Upper lobe of right lung (tissue), 1 donor: ENCODE results near the gene TMEM117. TPM values are rescaled to one million over a fixed set of nuclear protein-coding genes. Genes with fewer than 3 reads are reported as not detected.
"Not testable (repeated sequence)": the region's sequence is repeated elsewhere in the genome, so short reads cannot be mapped to it uniquely, and the experiment has no call there.

ENCODE experiments used
- ATAC-seq: fragments of 200-7000 bp; cut with Tn5 transposase; one replicate; pipeline ENCODE4 v1.9.1; 2020; ENCODE audit warnings: mild to moderate bottlenecking, moderate library complexity
- DNase-seq: peaks from one replicate; pipeline ENCODE4 v3.0.0-alpha.2; 2020
- H3K27ac ChIP-seq: fragments of 200-600 bp; one replicate; pipeline ENCODE4 v1.8.0; 2022
- H3K27me3 ChIP-seq: fragments of 200-600 bp; one replicate; pipeline ENCODE4 v1.8.0; 2022; ENCODE audit warnings: mild to moderate bottlenecking
- H3K36me3 ChIP-seq: fragments of 200-600 bp; one replicate; pipeline ENCODE4 v1.8.0; 2022
- H3K4me1 ChIP-seq: fragments of 200-600 bp; one replicate; pipeline ENCODE4 v1.8.0; 2022
- H3K4me3 ChIP-seq: fragments of 200-600 bp; one replicate; pipeline ENCODE4 v1.8.0; 2022; ENCODE audit warnings: mild to moderate bottlenecking
- H3K9me3 ChIP-seq: fragments of 200-600 bp; one replicate; pipeline ENCODE4 v1.8.0; 2022
- intact Hi-C: fragments of 100-400 bp; cut with DNase I; formaldehyde crosslinking; loops from one replicate; pipeline ENCODE4 v1.11.0; 2022
- total RNA-seq: library from RNA; stranded (reverse); fragmentation: NEBNext Ultra II Directional; extraction: Animal tissue kit (Norgen Biotek cat#: 25700); gene quantifications from one replicate; pipeline ENCODE4 v1.2.1, GENCODE V29; 2021
- TF ChIP-seq, protein P1 (sequence below): fragments of 200-600 bp; IDR thresholded peaks from one replicate; pipeline ENCODE4 v1.8.0; 2022; ENCODE audit warnings: antibody characterized with exemption
- donor health status: DM: no; HTN: yes; CAD: no; lungs with severe emphysema.

TMEM117 gene
- total RNA-seq, 1 donor from 2014 or later: 4.6 TPM

DNA sequence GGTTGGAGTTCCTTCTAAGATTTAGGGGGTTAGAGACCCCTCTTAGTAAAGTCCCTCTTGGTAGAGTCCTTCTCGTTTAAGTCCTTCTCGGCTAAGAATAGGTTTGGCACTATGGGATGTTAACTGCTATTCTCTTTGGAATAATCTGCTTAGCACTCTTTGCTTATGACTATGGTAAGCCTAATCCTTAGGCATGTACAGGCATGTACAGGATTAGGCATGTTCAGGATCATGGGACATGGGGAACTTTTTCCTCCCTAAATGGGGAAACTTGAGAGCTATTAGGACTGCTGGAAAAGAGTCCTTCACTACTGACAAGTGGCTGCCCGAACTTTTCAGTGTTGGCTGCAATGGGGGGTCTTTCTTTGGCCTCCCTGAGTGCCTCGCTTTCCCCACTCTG lies 193.3 kb downstream of the TMEM117 start:
- TF ChIP-seq, protein P1, sequence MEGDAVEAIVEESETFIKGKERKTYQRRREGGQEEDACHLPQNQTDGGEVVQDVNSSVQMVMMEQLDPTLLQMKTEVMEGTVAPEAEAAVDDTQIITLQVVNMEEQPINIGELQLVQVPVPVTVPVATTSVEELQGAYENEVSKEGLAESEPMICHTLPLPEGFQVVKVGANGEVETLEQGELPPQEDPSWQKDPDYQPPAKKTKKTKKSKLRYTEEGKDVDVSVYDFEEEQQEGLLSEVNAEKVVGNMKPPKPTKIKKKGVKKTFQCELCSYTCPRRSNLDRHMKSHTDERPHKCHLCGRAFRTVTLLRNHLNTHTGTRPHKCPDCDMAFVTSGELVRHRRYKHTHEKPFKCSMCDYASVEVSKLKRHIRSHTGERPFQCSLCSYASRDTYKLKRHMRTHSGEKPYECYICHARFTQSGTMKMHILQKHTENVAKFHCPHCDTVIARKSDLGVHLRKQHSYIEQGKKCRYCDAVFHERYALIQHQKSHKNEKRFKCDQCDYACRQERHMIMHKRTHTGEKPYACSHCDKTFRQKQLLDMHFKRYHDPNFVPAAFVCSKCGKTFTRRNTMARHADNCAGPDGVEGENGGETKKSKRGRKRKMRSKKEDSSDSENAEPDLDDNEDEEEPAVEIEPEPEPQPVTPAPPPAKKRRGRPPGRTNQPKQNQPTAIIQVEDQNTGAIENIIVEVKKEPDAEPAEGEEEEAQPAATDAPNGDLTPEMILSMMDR: no peak
- peaks cover 3% of the 10 kb centered on the region for H3K9me3 ChIP-seq
- H3K4me3 ChIP-seq: no peak overlapping the region
- ATAC-seq (no peak), DNase-seq (no peak)
- no peak overlapping the region for H3K27ac ChIP-seq
- H3K27me3 ChIP-seq: no peaks in the 10 kb centered on the region
- intact Hi-C loops: no loop called here
- H3K36me3 ChIP-seq: no peaks in the 10 kb centered on the region
- no peaks in the 10 kb centered on the region for H3K4me1 ChIP-seq

DNA sequence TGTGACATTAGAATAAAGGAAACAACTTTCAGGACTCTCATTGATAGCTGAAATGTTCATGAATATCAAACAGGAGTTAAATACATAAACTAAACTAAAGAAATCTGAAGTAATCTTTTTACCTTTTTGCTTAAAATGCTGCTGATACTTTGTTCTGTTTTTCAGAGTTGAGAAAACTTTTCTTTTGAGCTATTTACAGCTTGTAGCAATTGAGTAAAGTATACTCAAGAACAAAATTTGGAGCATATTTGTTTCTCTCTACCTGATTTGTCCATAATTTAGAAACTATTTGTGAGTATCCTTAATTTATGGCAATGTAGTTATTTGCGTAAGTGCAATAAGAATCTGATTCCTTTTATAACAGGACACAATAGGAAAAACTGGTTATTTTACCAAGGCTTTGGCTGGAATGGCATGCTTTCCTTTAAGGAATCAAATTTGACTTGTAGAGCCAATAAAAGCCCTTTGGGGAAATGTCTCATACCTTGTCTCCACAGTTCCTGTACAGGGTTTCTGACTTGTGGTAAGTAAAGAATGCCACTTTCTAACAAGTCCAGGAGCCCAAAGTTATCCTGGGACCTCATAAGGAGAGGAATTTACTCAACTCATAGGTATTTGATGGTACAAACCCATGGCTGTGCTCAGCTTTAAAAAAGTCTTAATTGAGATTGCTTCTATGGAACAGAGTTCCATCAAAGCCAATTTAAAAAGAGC lies 195.7 kb downstream of the TMEM117 start:
- intact Hi-C loops: no loop called here
- H3K4me3 ChIP-seq: no peak overlapping the region
- no peaks in the 10 kb centered on the region for H3K36me3 ChIP-seq
- H3K27ac ChIP-seq: no peak overlapping the region
- DNase-seq: no peak
- ATAC-seq: no peak
- H3K9me3 ChIP-seq: peaks cover 3% of the 10 kb centered on the region
- TF ChIP-seq, protein P1: no peak
- no peaks in the 10 kb centered on the region for H3K27me3 ChIP-seq
- H3K4me1 ChIP-seq: no peaks in the 10 kb centered on the region

DNA sequence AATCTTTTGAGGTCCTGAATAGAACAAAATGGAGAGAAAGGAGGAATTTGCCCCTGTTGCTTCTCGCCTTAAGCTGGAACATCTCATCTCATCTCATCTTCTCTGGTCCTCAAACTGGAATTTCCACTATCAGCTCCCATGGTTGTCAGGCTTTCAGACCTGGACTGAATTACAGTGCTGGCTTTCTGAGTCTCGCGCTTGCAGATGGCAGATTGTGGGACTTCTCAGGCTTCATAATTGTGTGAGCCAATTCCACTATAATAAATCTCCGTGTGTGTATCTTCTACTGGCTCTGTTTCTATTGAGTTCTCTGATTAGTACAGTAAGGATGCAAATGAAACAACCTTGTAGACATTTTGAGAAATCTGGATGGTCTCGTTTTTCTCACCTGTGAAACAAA lies 199.0 kb downstream of the TMEM117 start:
- Histone ChIP-seq H3K27me3 (no peaks in the 10 kb centered on the region), H3K4me1 (no peaks in the 10 kb centered on the region), H3K9me3 (peaks cover 3% of the 10 kb centered on the region), H3K4me3 (no peak overlapping the region), H3K27ac (no peak overlapping the region), H3K36me3 (no peaks in the 10 kb centered on the region)
- TF ChIP-seq, protein P1: no peak
- ATAC-seq (no peak), DNase-seq (no peak)
- intact Hi-C loops: no loop called here

DNA sequence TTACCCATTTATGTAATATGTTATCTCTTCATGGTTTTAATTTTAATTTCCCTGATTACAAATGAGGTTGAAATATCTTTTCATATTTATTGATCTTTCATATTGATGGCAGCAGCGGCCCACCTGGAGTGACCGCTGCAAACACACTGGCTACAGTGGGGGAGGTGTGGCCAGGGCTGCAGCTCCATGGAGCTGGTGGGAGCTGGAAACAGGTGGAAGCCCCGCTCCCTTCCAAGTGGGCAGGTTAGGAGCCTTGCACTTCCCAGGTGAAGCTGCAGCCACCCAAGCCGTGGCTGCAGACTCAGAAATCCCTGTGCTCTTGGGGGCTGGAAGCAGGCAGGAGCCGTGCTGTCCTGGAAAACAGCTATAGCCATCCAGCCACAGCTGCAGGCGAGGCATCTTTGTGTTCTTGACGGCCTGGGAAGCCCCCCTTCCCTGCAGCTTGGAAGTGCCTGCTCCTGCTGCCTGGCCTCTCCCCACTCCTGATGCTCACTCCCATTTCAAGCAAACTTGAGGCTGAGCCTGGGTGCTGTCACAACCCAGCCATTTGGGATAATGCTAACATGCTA lies 201.1 kb downstream of the TMEM117 start:
- Histone ChIP-seq H3K36me3 (no peaks in the 10 kb centered on the region), H3K4me1 (no peaks in the 10 kb centered on the region), H3K9me3 (no peaks in the 10 kb centered on the region), H3K27me3 (no peaks in the 10 kb centered on the region), H3K27ac (no peak overlapping the region), H3K4me3 (no peak overlapping the region)
- DNase-seq (no peak), ATAC-seq (no peak)
- TF ChIP-seq, protein P1: no peak
- intact Hi-C loops: no loop called here

DNA sequence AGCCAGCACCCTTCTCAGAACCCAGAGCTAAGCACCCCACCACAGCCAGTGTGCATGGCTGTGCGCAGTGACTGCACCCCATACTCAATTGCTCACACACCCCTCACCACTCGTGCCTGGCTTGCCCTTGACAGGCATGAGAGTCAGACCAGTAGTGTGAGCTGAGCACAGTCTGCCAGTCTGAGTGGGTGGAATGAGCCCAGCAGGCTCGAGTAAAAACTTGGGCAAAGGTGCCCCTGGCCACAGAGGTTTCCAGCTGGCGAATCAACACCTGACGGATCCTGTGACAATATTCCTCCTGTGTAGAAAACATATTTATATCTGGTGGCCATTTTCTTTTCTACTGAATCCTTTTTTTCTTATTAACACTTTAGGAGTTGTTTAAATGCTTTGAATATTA lies 202.5 kb downstream of the TMEM117 start:
- no peaks in the 10 kb centered on the region for H3K36me3 ChIP-seq
- H3K27ac ChIP-seq: no peak overlapping the region
- H3K27me3 ChIP-seq: no peaks in the 10 kb centered on the region
- intact Hi-C loops: no loop called here
- DNase-seq (no peak), ATAC-seq (no peak)
- no peaks in the 10 kb centered on the region for H3K9me3 ChIP-seq
- TF ChIP-seq, protein P1: no peak
- H3K4me3 ChIP-seq: no peak overlapping the region
- no peaks in the 10 kb centered on the region for H3K4me1 ChIP-seq

DNA sequence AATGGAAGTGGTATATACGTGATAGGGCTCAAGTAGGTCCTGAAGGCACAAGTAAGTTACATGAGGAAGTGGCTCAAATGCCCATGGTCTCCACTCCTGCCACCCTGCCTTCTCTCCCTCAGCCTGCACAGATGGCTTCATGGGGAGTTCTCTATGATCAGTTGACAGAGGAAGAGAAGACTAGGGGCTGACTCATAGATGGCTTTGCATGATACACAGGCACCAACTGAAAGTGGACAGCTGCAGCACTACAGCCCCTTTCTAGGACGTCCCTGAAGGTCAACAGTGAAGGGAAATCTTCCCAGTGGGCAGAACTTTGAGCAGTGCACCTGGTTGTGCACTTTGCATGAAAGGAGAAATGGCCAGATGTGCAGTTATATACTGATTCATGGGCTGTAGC lies 208.6 kb downstream of the TMEM117 start:
- H3K27me3 ChIP-seq, H3K36me3 ChIP-seq, H3K27ac ChIP-seq, DNase-seq, intact Hi-C loops, H3K4me1 ChIP-seq, ATAC-seq, H3K4me3 ChIP-seq, H3K9me3 ChIP-seq: not testable (repeated sequence)
